Natural killer cell treated with Interleukin-12 subunit alpha and Interleukin-12 subunit beta and Interleukin-15 and Interleukin-18, amount 100 ng/mL, for 72 hours (primary cell): ENCODE data around the gene GRN. TPM values are rescaled to one million over a fixed set of nuclear protein-coding genes. Genes with fewer than 3 reads are reported as not detected.

Source experiments
- ATAC-seq, 2 donors: fragments of 150-1000 bp; cut with Tn5 transposase in 1 of 2; sonication (Bioruptor Pico), chemical (Tn5 transposase) in 1 of 2; 2 replicates each; pipeline ENCODE4 v1.10.0; 2021
- DNase-seq: peaks from one replicate; pipeline ENCODE4 v3.0.0; 2022; ENCODE audit warnings: low spot score
- H3K27ac Mint-ChIP-seq, 2 donors: 1 replicate in 1 of 2; 2 replicates in 1 of 2; pipeline ENCODE4 v1.8.0; 2022; ENCODE audit warnings: mixed read lengths in 2 of 2, mild to moderate bottlenecking in 1 of 2, moderate library complexity in 1 of 2
- H3K27me3 Mint-ChIP-seq, 2 donors: 1 replicate in 1 of 2; 2 replicates in 1 of 2; pipeline ENCODE4 v1.8.0; 2022; ENCODE audit warnings: mixed read lengths in 2 of 2
- H3K36me3 Mint-ChIP-seq: one replicate; pipeline ENCODE4 v1.8.0; 2022; ENCODE audit warnings: mixed read lengths
- H3K4me1 Mint-ChIP-seq, 2 donors: 1 replicate in 1 of 2; 2 replicates in 1 of 2; pipeline ENCODE4 v1.8.0; 2022; ENCODE audit warnings: low read depth in 2 of 2, mixed read lengths in 2 of 2, mild to moderate bottlenecking in 1 of 2
- H3K4me3 Mint-ChIP-seq: one replicate; pipeline ENCODE4 v1.8.0; 2022; ENCODE audit warnings: mixed read lengths
- H3K9me3 Mint-ChIP-seq: 2 replicates; pipeline ENCODE4 v1.8.0; 2022; ENCODE audit warnings: mixed read lengths
- total RNA-seq, 2 donors: library from RNA; stranded (reverse); gene quantifications; one replicate each; pipeline ENCODE4 v1.2.3, GENCODE V29; 2022

Gene GRN
- total RNA-seq, 2 donors from 2014 or later = 49.5 to 57.3 TPM

DNA sequence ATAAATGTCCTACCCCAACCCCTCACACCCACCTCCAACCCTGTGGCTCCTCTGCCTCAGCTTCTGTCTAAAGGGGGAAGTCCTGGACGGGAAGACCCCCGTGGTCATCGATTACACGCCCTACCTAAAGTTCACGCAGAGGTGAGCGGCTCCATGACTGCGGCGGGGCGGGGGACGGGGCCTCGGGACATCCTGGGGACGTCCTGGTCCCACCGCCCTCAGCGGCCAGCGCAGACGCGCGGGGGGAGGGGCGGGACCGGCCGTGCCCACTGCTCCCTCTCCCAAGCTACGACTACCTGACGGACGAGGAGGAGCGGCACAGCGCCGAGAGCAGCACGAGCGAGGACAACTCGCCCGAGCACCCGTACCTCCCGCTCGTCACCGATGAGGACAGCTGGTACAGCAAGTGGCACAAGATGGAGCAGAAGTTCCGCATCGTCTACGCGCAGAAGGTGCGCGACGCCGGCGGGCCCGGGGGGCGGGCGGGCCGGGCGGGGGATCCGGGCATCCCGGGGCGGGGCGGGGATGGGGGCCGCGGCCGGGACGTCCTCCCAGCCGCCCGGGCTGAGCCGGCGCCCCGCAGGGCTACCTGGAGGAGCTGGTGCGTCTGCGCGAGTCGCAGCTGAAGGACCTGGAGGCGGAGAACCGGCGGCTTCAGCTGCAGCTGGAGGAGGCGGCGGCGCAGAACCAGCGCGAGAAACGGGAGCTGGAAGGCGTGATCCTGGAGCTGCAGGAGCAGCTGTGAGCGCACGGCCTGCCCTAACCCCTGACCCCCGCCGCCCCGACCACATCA lies 30.0 kb upstream of the GRN start:
- ATAC-seq (peak; percentile 25 to 45), DNase-seq (peak; percentile 58)
- Mint-ChIP-seq H3K4me3 (peak overlapping the region; percentile 82), H3K36me3 (peaks cover 4% of the 10 kb centered on the region), H3K27ac (no peak overlapping the region), H3K27me3 (peaks cover 27 to 31% of the 10 kb centered on the region in 2 donors), H3K9me3 (no peaks in the 10 kb centered on the region), H3K4me1 (peaks cover 15 to 17% of the 10 kb centered on the region in 2 donors)

DNA sequence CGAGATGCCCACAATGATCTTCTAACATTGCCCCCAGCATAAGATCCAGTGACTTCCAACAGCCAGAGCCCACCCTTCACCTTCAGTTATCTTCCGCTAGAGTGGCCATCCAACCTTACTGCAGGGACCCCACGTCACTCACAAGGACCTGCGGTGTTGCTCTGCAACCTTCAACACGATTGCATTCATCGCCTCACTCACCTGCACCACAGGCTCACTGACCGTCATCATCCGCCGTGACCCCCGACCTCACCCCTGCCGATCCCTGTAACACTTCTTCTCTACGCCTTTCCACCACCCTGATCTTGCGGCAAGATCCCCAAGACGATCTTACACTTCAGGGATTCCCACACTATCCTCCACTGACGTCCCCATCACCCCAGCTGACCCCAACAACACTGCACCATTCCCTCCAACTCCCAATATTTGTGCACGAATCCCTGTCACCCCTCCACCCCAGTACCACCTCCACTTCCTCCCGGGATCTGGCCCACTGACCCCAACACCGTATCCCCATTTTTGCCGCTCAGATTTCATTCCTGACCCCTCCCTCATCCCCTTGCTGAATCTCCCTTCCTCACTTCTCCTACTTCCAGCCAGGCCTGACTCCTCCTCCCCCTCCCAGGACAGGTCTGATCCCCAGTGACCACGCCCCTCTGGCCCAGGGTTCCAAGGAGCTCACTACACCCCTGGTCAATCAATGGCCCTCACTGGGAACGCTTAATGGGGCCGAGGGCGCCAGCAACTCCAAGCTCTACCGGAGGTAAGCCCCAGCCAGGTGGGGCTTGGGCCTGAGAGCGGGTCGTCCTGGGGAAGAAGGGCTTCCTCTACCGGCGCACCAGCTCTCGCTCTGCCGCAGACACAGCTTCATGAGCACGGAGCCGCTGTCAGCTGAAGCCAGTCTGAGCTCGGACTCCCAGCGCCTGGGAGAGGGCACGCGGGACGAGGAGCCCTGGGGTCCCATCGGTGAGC lies 29.1 kb upstream of the GRN start:
- peaks cover 15 to 16% of the 10 kb centered on the region in 2 donors for H3K4me1 Mint-ChIP-seq
- no peaks in the 10 kb centered on the region for H3K9me3 Mint-ChIP-seq
- ATAC-seq (no peak), DNase-seq (peak; percentile 59)
- H3K27me3 Mint-ChIP-seq = peaks cover 27 to 31% of the 10 kb centered on the region in 2 donors
- H3K4me3 Mint-ChIP-seq = peak overlapping the region; percentile 82
- H3K27ac Mint-ChIP-seq = no peak overlapping the region
- H3K36me3 Mint-ChIP-seq = peaks cover 4% of the 10 kb centered on the region

DNA sequence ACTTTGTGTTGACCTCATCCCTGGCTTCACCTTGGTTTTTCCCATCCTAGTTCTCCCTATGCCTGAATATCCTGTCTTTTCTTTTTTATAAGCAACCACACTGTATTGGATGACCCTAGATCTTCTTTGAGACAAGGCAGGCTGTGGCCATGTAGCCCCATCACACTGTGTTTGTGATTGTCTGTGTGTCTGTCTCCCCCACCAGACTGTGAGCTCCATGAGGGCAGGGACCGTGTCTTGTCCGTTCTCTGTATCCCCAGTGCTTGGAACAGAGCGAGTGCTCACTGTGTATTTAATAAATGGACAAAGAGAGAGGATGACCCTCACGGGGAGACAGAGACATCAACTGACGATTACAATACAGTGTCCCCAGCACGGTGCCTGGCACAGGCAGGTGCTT lies 27.6 kb upstream of the GRN start:
- ATAC-seq (no peak), DNase-seq (peak; percentile 8)
- Mint-ChIP-seq H3K9me3 (no peaks in the 10 kb centered on the region), H3K36me3 (peaks cover 4% of the 10 kb centered on the region), H3K4me1 (peaks cover 15 to 16% of the 10 kb centered on the region in 2 donors), H3K27ac (no peak overlapping the region), H3K27me3 (peaks cover 24 to 31% of the 10 kb centered on the region in 2 donors), H3K4me3 (no peak overlapping the region)

DNA sequence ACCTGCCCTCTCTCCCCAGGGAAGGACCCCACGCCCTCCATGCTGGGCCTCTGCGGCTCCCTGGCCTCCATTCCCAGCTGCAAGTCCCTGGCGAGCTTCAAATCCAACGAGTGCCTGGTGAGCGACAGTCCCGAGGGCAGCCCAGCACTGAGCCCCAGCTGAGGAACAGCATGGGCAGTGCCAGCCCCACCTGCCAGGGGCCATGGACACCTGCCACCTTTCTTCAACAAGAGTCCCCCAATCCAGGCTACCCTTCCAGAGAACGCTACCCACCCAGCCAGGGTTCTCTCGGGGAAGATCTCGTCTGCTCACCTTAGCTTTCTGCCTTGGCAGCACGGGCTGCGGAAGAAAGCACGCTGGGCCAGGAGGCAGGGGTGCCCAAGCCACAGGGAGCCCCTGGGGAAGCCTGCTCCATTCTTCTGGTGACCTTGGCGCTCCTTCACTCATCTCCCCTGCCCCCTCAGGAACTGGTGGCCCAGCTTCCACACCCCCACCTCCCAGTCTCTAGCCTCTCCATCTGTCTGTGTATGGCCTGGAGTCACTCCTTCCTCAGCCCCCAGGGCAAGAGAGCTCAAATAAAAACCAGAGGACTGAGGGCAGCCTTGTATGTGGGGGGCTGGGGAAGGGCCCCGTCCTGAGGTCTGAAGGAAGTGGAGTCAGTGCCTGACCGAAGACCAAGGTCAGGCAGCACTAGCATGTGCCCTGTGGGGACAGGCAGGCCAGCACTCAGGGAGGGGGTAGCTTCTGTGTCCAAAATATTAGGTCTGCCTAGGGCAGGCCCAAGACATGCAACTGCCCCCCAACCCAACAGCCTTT lies 26.8 kb upstream of the GRN start:
- Mint-ChIP-seq H3K4me1 (peaks cover 15 to 16% of the 10 kb centered on the region in 2 donors), H3K36me3 (peaks cover 4% of the 10 kb centered on the region), H3K4me3 (no peak overlapping the region), H3K9me3 (no peaks in the 10 kb centered on the region), H3K27ac (no peak overlapping the region), H3K27me3 (peaks cover 24 to 31% of the 10 kb centered on the region in 2 donors)
- peak; percentile 56 for DNase-seq
- ATAC-seq = no peak

DNA sequence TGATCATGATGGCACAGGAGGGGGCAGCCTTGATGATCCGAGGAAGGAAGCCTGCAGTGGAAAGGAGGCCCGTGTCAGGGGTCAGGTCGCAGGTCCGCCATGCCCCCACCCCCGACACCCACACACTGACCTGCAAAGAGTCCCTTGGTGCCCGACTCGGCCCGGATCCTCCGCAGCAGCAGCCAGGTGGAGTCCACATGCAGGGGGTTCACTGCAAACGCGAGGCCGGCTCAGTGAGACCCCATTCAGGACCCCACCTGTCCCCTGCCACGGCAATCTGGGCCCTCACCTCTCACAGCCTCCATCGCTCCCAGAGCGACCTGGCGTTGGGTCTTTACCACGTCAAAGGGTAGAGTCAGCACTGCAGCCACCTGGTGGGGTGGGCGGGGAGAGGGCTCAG lies 25.0 kb upstream of the GRN start:
- no peaks in the 10 kb centered on the region for H3K9me3 Mint-ChIP-seq
- DNase-seq (peak; percentile 51), ATAC-seq (no peak)
- H3K27me3 Mint-ChIP-seq = peaks cover 16 to 22% of the 10 kb centered on the region in 2 donors
- no peak overlapping the region for H3K4me3 Mint-ChIP-seq
- H3K27ac Mint-ChIP-seq = no peak overlapping the region
- peaks cover 4% of the 10 kb centered on the region for H3K36me3 Mint-ChIP-seq
- H3K4me1 Mint-ChIP-seq = peaks cover 21 to 22% of the 10 kb centered on the region in 2 donors

DNA sequence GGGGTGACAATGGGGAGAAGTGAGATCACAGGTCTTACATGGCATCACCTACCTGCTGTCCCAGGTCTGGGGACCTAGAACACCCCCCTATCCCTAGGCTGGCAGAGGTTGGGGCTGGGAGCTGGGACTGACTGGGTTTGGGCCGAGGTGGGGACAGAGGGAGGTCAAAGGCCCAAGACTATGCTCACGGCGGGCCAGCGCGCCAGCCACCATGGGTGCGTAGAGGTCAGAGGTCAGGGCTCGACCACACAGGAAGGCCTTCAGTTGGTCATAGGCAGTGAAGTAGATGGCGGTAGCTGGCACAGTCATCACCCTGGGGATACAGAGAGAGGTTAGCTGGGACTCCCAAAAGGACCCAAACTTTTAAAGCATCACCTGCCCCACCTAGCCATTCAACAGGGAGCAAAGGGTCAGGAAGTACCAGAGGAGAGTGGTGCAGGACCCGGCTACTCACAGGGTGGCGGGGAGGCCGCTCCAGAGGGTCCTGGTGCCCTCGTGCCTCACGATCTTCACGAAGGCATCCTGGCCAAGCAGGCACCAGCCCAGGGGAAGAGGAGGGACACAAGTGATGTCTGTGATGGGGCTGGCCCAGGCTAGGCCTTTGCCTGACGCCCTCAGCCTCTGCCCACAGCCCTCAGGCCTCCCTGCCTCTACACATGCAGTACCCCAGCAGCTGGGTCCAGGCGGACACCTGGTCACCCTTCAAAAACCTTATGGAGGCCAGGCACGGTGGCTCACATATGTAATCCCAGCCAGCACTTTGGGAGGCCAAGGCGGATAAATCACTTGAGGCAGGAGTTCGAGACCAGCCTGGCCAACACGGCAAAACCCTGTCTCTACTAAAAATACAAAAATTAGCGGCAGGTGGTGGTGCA lies 23.6 kb upstream of the GRN start:
- no peaks in the 10 kb centered on the region for H3K9me3 Mint-ChIP-seq
- DNase-seq (peak; percentile 59), ATAC-seq (no peak)
- H3K4me1 Mint-ChIP-seq = peaks cover 11 to 18% of the 10 kb centered on the region in 2 donors
- peaks cover 4% of the 10 kb centered on the region for H3K36me3 Mint-ChIP-seq
- H3K4me3 Mint-ChIP-seq = peak overlapping the region; percentile 8
- H3K27me3 Mint-ChIP-seq = peaks cover 6 to 10% of the 10 kb centered on the region in 2 donors
- no peak overlapping the region for H3K27ac Mint-ChIP-seq

DNA sequence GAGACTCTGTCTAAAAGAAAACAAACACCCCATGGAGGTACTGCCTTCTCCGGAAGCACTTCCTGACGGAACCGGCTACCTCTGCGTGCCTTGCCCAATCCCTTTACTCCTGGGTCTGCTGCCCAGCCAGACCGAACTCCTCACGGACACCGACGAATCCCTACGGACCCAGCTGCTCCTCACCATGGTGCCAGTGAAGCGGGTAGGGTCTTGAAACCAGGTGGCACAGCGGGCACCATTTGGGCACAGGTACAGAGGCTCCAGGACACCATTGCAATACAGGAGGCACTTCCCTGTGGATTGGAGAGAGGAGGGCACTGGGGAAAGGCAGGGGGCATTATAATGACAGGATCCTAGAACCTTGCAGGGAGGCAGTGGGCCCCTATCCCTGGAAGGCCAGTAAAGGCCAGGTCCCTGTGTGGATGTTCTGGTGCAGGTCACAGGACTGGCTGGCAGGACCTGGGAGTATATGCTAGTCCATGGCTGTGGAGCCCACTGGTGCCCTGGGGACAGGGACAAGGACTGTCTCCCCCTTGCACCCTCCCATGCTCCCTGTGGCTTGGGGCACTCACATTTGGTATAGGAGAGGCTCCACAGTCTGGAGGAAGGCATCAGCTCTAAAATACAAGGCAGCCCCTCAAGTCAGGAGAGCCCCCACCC lies 22.7 kb upstream of the GRN start:
- Mint-ChIP-seq H3K27me3 (peaks cover 3 to 5% of the 10 kb centered on the region in 2 donors), H3K36me3 (peaks cover 4% of the 10 kb centered on the region), H3K4me1 (peaks cover 9 to 20% of the 10 kb centered on the region in 2 donors), H3K4me3 (no peak overlapping the region), H3K9me3 (no peaks in the 10 kb centered on the region), H3K27ac (no peak overlapping the region)
- ATAC-seq (no peak), DNase-seq (peak; percentile 47)

DNA sequence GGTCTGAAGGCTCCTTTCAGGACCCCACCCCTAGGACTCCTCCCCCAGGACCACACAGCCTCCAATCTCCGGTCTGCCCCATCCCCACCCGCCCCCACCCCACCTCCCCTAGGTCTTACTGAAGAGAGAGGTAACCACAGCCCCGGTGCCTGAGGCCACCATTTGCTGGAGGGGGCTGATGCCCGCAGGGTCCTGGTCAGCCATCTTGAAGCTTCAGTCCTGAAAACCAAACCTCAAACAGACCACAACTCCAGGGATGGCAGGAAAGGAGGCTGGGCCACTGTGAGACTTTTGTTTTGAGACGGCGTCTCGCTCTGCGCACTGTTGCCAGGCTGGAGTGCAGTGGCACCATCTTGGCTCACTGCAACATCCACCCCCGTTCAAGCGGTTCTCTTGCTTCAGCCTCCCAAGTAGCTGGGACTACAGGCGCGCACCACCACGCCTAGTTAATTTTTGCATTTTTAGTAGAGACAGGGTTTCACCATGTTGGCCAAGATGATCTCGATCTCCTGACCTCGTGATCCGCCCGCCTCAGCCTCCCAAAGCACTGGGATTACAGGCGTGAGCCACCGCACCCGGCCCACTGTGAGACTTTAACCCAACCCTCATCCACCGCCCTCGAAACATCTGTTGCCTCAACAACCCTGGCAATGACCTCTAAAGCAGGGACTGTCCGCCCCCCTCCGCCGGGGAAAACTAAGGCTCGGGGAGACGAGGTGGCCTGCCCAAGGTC lies 21.6 kb upstream of the GRN start:
- Mint-ChIP-seq H3K27me3 (no peaks in the 10 kb centered on the region), H3K27ac (peak overlapping the region in 1 of 2 donors; percentile 62), H3K36me3 (peaks cover 4% of the 10 kb centered on the region), H3K4me3 (peak overlapping the region; percentile 81), H3K9me3 (no peaks in the 10 kb centered on the region), H3K4me1 (peaks cover 6 to 18% of the 10 kb centered on the region in 2 donors)
- DNase-seq = peak; percentile 53
- no peak for ATAC-seq

DNA sequence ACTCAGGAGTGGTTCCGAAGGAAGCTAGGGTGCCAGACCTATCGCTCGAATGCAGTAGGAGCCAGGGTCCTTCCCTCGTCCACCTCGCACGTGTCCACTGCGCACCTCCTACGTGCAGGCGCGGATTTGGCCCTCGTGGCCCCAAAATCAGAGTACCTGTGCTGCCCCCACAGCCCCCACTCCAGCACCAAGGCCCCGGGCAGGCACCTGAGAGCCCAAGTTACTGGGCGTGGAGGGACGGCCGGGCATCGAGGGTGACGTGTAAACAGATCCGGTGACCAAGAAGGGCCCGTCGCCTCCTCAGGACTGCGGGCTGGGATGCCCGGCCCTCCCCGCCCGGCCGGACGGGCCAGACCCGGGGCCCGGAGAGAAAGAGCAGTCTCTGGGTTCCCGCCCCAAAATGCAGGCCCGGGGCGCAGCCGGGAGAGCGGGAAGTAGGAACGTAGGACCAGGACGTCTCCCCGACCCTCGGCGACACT lies 21.0 kb upstream of the GRN start:
- no peak for ATAC-seq
- peak overlapping the region in 1 of 2 donors; percentile 62 for H3K27ac Mint-ChIP-seq

DNA sequence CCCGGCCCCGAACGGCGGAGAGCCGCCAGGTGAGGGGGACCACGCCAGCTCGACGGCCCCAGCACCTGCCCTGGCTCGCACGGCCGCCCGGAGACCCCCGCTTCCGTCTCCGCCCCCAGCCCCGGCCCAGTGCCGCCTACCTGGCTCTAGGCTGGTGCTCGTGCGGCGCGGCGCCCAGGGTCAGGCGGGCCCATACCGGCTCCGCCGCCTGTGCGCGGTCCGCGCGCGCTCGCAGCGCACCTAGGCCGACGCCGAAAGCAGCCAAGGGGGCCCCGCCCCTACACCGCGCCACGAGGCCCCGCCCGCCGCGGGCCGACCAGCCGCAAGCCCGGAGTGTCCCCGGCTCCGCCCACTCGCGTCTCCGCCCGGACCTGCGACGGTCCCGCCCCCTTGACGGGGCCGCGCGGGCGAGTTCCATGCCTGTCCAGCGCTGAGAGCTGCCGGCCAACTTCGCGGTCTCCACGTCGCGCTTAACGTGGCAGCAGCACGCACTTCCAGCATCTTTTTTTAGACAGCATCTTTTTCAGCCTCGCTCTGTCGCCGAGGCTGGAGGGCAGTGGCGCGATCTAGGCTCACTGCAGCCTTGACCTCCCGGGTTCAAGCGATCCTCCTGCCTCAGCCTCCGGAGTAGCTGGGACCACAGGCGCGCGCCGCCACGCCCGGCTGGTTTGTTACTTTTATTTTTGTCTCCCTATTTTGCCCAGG lies 20.4 kb upstream of the GRN start, which contains the start of gene SLC25A39:
Gene SLC25A39 (minus strand): TSS at position 253 of the 705 bp plus-strand sequence. CDS start 1,261 bp downstream, outside the sequence.
- Mint-ChIP-seq H3K9me3 (no peaks in the 10 kb centered on the region), H3K4me3 (peak within 1 kb of the TSS; percentile 90), H3K27ac (peak within 1 kb of the TSS; percentile 89 to 96), H3K4me1 (peaks cover 6 to 16% of the 10 kb centered on the region in 2 donors), H3K36me3 (no peaks in the 10 kb centered on the region), H3K27me3 (no peaks in the 10 kb centered on the region)
- ATAC-seq (peak; percentile 92), DNase-seq (peak; percentile 97)

More for the DNA sequence above, 21.0 kb upstream of the GRN start:
- Mint-ChIP-seq H3K27me3 (no peaks in the 10 kb centered on the region), H3K9me3 (no peaks in the 10 kb centered on the region), H3K4me3 (peak overlapping the region; percentile 81), H3K36me3 (peaks cover 4% of the 10 kb centered on the region), H3K4me1 (peaks cover 6 to 18% of the 10 kb centered on the region in 2 donors)
- peak; percentile 60 for DNase-seq
